Ascending aorta (tissue), 2 donors: ENCODE data around the gene PPP1R27. TPM values are rescaled to one million over a fixed set of nuclear protein-coding genes. Genes with fewer than 3 reads are reported as not detected.

Experiments
- DNase-seq, 2 donors: peaks; one replicate each; pipeline ENCODE4 v3.0.0-alpha.2; 2019; ENCODE audit warnings: low spot score in 2 of 2
- H3K27ac ChIP-seq, 2 donors: fragments of 200-600 bp; sonication (generic); one replicate each; pipeline ENCODE4 v1.5.1; 2016 to 2017; ENCODE audit warnings: mild to moderate bottlenecking in 1 of 2
- H3K27me3 ChIP-seq: fragments of 200-600 bp; sonication (generic); one replicate; pipeline ENCODE4 v1.5.1; 2017
- H3K36me3 ChIP-seq, 2 donors: fragments of 200-600 bp; sonication (generic); one replicate each; pipeline ENCODE4 v1.5.1; 2016
- H3K4me1 ChIP-seq, 2 donors: fragments of 200-600 bp; sonication (generic); one replicate each; pipeline ENCODE4 v1.5.1; 2016 to 2017; ENCODE audit warnings: mild to moderate bottlenecking in 1 of 2
- H3K4me3 ChIP-seq, 2 donors: fragments of 200-600 bp; sonication (generic); one replicate each; pipeline ENCODE4 v1.5.1; 2016 to 2017; ENCODE audit warnings: mild to moderate bottlenecking in 1 of 2
- H3K9me3 ChIP-seq, 2 donors: fragments of 200-600 bp; sonication (generic); one replicate each; pipeline ENCODE4 v1.5.1; 2016
- CTCF ChIP-seq, 3 experiments: fragments of 200-600 bp in 2 of 3; fragments of 450-650 bp in 1 of 3; sonication (generic) in 2 of 3; IDR thresholded peaks; one replicate each; pipeline ENCODE4 v1.5.1; 2016 to 2019; ENCODE audit warnings: antibody characterized with exemption in 3 of 3, mild to moderate bottlenecking in 1 of 3, moderate library complexity in 1 of 3
- intact Hi-C: fragments of 100-400 bp; cut with DNase I; formaldehyde crosslinking; loops from one replicate; pipeline ENCODE4 v1.15.1; 2023
- total RNA-seq: library from RNA; depleted of rRNA; stranded (reverse); fragments of >200 nt; gene quantifications from one replicate; pipeline ENCODE4 v1.1.0, GENCODE V29; 2016

Gene PPP1R27
- total RNA-seq, 1 donor from 2014 or later, result not detected

- H3K4me3 ChIP-seq, result no peak overlapping the region
- DNase-seq, result no peak
- no peak for TF ChIP-seq CTCF (IDR thresholded peaks at IDR 0.05)
- H3K36me3 ChIP-seq, result peaks cover 24 to 27% of the 10 kb centered on the region in 2 donors
- no peak overlapping the region for H3K27ac ChIP-seq
- intact Hi-C loops, result no loop called here
- no peaks in the 10 kb centered on the region for H3K9me3 ChIP-seq
- peaks cover 0 to 6% of the 10 kb centered on the region in 2 donors for H3K4me1 ChIP-seq
- no peaks in the 10 kb centered on the region for H3K27me3 ChIP-seq
Measured at GRCh38 chr17:81824595-81824994, 10.3 kb downstream of the PPP1R27 start.

- no peak overlapping the region for H3K27ac ChIP-seq
- DNase-seq, result no peak
Measured at GRCh38 chr17:81823820-81824550, 10.9 kb downstream of the PPP1R27 start.

GRCh38 chr17:81822996-81823819, 11.6 kb downstream of the PPP1R27 start:
- H3K27me3 ChIP-seq, result no peaks in the 10 kb centered on the region
- H3K36me3 ChIP-seq, result peaks cover 24 to 27% of the 10 kb centered on the region in 2 donors
- TF ChIP-seq CTCF (IDR thresholded peaks at IDR 0.05), result no peak
- H3K27ac ChIP-seq, result no peak overlapping the region
- H3K4me3 ChIP-seq, result no peak overlapping the region
- H3K4me1 ChIP-seq, result peaks cover 0 to 6% of the 10 kb centered on the region in 2 donors
- intact Hi-C loops, result no loop called here
- DNase-seq, result no peak
- no peaks in the 10 kb centered on the region for H3K9me3 ChIP-seq

More at GRCh38 chr17:81823820-81824550, 10.9 kb downstream of the PPP1R27 start:
- Histone ChIP-seq H3K27me3 (no peaks in the 10 kb centered on the region), H3K4me1 (peaks cover 0 to 6% of the 10 kb centered on the region in 2 donors), H3K36me3 (peaks cover 24 to 27% of the 10 kb centered on the region in 2 donors), H3K4me3 (no peak overlapping the region), H3K9me3 (no peaks in the 10 kb centered on the region)
- no peak for TF ChIP-seq CTCF (IDR thresholded peaks at IDR 0.05)
- intact Hi-C loops, result no loop called here

- Histone ChIP-seq H3K27me3 (no peaks in the 10 kb centered on the region), H3K36me3 (peaks cover 24 to 27% of the 10 kb centered on the region in 2 donors), H3K4me3 (no peak overlapping the region), H3K9me3 (no peaks in the 10 kb centered on the region), H3K4me1 (peaks cover 0 to 6% of the 10 kb centered on the region in 2 donors), H3K27ac (peak overlapping the region in 1 of 2 donors; percentile 32)
- intact Hi-C loops, result no loop called here
- TF ChIP-seq CTCF (IDR thresholded peaks at IDR 0.05), result no peak
- DNase-seq, result no peak
Measured at GRCh38 chr17:81822312-81822637, 12.6 kb downstream of the PPP1R27 start.

GRCh38 chr17:81821603-81822311, 13.1 kb downstream of the PPP1R27 start:
- no peaks in the 10 kb centered on the region for H3K9me3 ChIP-seq
- H3K27ac ChIP-seq, result peak overlapping the region; percentile 10 to 32
- intact Hi-C loops, result no loop called here
- peaks cover 0 to 6% of the 10 kb centered on the region in 2 donors for H3K4me1 ChIP-seq
- H3K27me3 ChIP-seq, result no peaks in the 10 kb centered on the region
- peak; percentile 31 to 53 (median 53) for TF ChIP-seq CTCF (IDR thresholded peaks at IDR 0.05)
- H3K36me3 ChIP-seq, result peaks cover 24 to 27% of the 10 kb centered on the region in 2 donors
- DNase-seq, result peak; percentile 27 to 78
- no peak overlapping the region for H3K4me3 ChIP-seq
